Activated CD4-positive, alpha-beta T cell treated with anti-CD3 and anti-CD28 coated beads, Interleukin-2, amount 50 U/mL, for 1 hour (primary cell): ENCODE data around the gene GSAP.
"Not testable (repeated sequence)": the region's sequence is repeated elsewhere in the genome, so short reads cannot be mapped to it uniquely, and the experiment has no call there.

Experiments
- DNase-seq: peaks from one replicate; pipeline ENCODE4 v3.0.0-alpha.2; 2020

Gene GSAP

GRCh38 chr7:77353911-77354310, 62.2 kb downstream of the GSAP start:
- no peak for DNase-seq

GRCh38 chr7:77353407-77353721, 62.8 kb downstream of the GSAP start:
- DNase-seq = no peak

GRCh38 chr7:77352665-77353406, 63.3 kb downstream of the GSAP start:
- DNase-seq = no peak

- peak; percentile 23 for DNase-seq
These were observed 64.6 kb downstream of the GSAP start for GRCh38 chr7:77351539-77352004.

GRCh38 chr7:77349141-77349540, 67.0 kb downstream of the GSAP start:
- no peak for DNase-seq

DNA sequence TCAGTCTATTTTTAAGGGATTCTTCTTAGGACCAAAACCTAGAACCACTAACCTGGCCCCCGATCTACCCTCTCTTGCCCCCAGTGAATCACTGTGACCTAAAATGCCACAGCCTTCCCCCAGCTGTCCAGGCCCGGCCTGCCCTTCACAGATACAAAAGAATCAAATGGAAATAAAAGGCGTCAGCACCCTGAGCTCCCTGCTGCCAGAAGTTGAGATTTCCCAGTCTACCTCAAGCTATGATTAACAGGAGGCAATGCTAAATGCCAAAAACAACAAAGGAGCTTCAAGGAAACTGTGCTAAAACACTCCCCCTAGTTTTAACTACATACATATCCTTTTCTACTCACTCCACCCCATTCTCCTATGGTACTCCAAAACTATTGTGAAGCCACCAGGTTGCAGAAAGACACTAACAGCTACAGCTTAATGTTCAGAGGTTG, 67.8 kb downstream of the GSAP start:
- no peak for DNase-seq

GRCh38 chr7:77346441-77346840, 69.7 kb downstream of the GSAP start:
- no peak for DNase-seq

GRCh38 chr7:77345426-77345825, 70.7 kb downstream of the GSAP start:
- not testable (repeated sequence) for DNase-seq

DNA sequence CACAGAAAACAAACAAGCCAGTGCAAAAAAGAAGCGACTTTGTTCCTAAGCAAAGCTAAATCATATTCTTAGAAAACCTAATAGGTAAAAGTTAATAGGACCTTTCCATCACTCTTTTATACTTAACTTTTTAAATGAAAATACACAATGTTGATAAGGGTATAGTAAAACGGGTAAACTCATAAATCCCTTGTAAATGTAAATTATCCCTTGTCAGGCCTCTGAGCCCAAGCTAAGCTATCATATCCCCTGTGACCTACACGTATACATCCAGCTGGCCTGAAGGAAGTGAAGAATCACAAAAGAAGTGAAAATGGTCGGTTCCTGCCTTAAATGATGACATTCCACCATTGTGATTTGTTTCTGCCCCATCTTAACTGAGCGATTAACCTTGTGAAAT, 76.4 kb downstream of the GSAP start:
- DNase-seq = no peak

GRCh38 chr7:77338883-77339629, 77.1 kb downstream of the GSAP start:
- DNase-seq = no peak

DNA sequence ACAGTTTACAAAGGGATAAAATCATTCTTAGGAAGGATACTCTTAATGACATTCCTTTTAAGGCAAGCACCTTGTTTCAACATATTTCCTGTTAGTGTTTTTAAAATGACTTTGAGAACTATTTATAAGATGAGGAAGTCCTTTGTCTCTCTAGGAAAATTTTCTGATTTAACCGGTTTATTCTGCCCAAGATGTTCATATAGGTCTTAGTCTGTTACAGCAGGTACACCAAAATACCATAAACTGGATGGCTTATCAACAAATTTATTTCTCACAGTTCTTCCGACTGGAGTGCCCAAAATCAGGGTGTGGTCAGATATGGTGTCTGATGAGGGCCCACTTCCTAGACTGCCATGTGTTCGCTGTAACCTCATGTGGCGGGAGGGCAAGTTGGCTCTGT, 77.9 kb downstream of the GSAP start:
- no peak for DNase-seq

DNA sequence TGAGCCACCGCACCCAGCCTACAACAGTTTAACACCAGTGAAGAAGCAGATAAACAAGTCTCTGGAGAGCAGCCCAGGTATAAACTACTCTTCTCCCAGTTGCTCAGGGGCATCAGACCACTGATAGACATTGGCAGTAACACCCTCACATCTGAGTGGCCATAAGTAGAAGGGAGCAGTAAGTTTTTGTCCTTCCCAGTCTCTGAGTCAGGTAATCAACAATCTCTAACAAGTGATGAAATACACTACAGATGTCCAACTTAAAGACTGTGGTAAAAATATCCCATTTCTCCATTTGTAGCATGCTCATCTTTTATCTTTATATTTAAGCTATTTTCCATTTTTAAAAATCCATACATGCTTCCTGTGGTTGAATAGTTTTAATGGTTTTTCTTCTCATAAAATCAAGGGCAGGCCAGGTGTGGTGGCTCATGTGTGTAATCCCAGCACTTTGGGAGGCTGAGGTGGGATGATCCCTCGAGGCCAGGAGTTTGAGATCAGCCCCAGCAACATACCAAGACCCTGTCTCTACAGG, 78.6 kb downstream of the GSAP start:
- no peak for DNase-seq

GRCh38 chr7:77335581-77335980, 80.6 kb downstream of the GSAP start:
- DNase-seq = no peak

- DNase-seq = not testable (repeated sequence)
These were observed 82.1 kb downstream of the GSAP start for GRCh38 chr7:77334039-77334438.

DNA sequence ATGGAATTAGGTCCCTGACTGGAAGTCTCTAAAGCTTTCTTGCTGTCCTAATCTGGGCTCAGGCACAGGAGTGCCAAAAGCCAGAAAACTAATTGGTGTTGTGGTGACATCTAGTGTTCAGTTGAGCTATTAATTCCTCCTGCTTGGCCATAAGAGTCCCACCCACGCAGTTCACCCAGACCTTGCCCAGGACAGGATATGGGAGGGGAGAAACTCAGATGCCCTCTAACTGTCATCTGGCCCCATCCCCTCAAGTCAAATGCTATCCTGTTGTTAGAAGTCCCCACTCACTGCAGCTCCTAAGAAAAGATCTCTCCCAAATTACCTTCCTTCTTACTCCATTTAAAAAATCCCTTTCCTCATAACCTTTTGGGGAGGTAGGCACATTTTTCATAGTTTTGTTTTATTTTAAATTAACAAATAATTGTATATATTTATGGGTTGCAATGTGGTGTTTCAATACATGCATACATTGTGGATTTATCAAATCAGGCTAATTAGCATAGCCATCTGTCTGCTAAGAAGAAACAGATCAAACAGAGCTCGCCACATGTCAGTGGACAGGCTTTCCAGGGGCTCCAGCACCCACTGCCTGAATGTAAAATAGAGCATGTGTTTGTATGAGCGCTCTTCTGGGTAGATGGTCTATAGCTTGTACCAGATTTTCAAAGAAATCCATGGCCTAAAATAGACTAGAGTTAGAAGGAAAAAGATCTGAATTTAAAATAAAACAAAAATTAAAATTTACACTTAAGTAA, 84.0 kb downstream of the GSAP start:
- peak; percentile 9 for DNase-seq

DNA sequence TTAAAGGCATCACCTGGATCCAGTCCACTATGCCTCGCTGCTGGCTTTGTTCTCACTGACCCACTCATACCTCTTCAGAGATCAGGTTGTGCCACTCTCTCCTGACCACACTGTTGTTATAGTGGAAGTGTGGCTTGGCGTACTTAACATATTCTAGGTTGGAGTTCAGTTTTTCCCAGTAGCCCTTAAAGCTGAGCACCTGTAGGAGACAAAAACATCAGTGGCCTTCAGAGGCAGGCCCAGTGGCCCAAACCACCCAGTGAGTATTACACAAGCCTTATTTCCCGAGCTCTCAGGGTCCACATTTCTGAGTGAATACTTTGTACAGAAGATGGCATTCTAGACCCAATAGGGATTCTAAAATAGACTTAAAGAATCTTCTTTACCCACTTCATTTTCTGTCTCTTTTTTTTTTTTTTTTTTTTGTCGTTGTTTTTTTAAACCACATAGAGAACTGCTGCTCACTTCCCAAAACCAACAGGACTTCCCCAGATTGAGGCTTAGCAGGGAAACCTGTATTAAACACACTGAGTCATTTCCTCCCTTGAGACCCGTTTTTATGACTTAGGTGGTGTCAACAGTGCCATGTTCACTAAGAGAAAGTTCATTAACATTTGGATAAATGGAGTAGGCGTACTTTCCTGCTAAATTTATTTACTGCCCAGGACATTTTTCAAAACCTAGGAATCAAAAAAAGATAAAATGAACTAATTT, 85.8 kb downstream of the GSAP start:
- no peak for DNase-seq

DNA sequence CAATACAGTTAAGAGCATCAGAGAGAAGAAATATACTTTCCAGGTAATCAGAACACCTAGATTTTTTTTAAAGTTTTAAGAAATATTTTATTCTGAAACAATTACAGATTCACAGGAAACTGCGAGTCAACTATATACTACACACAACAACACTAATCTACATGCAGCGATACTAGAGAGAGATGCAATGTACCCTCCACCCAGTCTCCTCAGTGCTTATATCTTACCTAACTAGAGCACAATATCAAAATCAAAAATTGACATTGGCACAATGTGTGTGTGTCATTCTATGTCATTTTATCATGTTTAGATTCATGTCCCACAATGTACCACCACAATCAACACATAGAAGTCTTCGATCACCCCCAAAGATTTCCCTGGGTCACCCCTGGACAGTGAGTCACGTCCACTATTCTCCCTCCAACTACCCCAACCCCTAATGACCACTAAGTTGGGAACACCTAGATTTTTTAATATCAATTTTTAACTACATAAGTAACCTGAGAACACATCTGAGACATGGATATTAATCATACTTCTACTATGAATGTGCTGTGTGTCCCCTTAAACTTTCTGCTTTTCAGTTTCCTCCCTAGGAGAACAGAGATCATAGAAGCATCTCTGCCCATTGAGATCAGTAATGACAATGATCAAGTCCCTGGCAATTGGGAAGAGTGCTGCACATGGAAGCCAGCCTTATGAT, 86.5 kb downstream of the GSAP start:
- DNase-seq = no peak

GRCh38 chr7:77328669-77329068, 87.5 kb downstream of the GSAP start:
- no peak for DNase-seq

GRCh38 chr7:77327932-77328628, 88.1 kb downstream of the GSAP start:
- DNase-seq = peak; percentile 1

GRCh38 chr7:77327067-77327931, 88.8 kb downstream of the GSAP start:
- DNase-seq = no peak
